NCI-H345 (cell line): ENCODE data around the gene ATG9B.

Experiments
- DNase-seq: peaks from one replicate; lab custom pipeline; 2025; lab: John Stamatoyannopoulos, UW

ATG9B gene

DNA sequence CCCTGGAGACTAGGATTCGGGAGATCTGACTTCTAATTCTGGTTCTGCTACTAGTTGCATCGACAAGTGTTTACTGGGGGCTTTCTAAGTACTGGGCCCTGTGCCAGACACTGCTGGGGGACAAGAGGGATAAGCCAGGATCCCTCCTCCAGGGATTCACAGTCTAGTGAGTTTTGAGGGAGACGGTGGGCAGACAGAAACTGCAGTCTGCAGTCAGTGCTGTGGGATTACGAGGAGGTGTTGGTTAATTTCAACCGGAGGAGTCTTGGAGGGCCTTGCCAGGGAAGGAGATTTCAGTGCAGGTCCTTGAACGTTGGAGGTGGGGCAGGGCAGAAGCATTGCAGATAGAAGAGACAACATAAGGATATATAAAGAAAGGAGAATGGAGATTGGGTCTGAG lies 42.6 kb downstream of the ATG9B start:
- peak; percentile 41 for DNase-seq

DNA sequence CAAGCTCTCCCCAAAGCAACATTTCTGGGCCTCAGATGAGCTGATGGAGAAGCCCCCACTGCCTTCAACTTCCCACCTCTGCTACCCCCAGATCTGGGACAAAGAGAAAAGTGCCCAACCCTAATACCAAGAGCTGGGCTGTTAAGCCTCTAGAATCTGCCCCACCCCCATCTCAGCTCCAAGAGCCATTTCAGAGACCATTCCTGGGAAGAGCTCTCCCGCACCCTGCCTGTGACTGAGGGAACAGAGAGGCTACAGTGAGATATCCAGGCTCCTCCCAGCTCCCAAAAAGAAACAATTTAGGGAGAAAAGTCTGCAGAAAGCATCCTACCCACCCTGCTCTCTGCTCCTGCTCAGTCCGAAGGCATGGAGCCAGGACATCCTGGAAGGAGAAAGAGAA lies 43.6 kb downstream of the ATG9B start:
- peak; percentile 19 for DNase-seq

DNA sequence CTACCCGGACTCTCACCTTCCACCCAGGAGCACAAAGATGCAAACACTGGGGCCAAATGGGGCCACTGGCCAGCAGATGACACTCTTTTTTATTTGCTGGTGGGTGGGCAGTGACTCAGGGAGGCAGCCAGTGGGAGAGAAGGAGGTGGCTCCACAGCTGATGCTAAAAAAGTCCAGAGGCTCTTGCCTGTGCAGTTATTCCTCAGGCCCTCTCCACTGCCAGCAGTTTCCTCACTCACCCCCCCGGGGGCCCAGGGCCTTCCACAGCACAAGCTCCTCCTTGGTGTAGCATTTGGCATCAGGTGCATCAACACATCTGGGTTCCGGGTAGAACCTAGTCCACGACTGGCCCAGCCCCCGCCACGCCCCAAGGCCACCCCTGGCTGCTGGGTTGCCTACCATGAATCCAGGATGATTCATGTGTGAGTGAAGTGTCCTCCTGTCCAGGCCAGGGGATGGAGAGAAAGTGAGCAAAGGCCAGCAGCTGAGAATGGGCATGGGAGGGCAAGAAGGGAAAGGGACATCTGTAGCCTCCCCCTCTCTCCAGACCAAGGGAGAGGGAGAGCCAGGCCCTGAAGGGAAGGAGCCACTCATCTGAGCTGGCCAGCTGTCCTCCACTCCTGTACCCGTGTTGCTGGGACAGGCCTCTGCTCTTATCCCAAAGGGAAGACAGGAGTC lies 44.4 kb downstream of the ATG9B start:
- DNase-seq = peak; percentile 16

DNA sequence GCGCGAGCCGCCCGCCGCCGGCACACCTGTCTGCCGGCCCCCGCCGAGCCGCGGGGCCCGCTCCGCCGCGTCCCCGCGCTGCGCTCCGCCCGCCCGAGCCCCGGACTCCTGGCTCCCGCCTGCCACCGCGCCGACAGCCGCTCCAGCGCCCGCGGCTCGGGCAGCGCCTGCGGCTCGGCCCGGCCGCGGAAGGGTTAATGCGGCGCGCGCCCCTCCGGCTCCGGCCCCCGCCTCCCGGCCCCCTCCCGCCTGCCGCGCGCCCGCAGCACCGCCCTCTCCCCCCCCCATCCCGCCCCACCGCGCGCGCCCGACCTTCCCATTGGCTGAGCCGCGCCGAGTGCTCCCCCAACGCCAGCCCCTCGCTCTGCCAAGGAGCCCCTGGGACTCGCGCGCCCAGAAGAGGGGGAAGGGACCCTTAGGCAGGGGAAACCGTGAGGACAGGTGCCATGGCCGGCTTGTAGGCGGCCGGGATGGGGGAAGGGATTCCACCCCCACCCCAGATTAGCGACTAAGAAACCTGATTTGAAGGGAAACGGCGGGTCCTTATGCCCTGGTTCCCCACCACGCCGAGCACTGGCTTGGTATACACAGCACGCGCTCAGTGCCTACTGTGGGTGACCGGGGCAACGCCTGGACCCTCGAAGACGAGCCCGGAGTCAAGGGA lies 46.0 kb downstream of the ATG9B start, which contains the start of gene KCNH2:
KCNH2 (minus strand) TSS at position 196 of the 664 bp plus-strand sequence. CDS start 408 bp downstream, outside the sequence.
- peak; percentile 92 for DNase-seq

DNA sequence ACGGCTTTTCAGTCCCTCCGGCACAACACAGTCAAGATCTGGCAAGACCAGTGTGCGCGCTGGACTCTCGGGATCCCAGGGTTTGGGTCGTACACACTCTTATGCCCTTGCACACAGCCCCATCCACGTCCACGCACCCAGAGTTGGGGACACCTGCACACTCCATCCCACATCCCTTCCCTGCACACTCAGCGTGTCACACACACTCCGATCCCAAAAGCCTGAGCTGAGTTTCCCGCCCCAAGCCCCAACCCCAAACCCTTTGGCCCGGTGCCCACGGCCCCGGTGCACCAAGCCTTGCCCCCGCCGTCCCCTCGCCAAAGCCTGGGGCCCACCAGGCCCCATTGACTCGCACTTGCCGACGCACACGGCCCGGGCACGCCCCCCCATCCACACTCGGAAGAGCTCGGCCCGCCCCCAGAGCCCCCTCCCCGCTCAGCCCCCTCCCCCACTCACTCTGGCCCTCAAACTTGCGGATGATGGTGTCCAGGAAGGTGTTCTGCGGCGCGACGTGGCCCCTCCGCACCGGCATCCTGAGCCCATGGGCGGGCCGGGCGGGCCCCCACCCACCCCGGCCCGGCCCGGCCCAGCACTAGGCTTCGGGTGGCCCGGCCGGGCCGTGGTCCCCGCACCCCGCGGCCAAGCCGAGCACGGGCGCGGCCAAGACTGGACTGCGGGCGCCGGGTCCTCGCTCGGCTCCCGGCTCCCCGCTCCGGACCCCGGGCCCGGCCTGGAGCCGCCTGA lies 46.7 kb downstream of the ATG9B start:
- peak; percentile 58 for DNase-seq

DNA sequence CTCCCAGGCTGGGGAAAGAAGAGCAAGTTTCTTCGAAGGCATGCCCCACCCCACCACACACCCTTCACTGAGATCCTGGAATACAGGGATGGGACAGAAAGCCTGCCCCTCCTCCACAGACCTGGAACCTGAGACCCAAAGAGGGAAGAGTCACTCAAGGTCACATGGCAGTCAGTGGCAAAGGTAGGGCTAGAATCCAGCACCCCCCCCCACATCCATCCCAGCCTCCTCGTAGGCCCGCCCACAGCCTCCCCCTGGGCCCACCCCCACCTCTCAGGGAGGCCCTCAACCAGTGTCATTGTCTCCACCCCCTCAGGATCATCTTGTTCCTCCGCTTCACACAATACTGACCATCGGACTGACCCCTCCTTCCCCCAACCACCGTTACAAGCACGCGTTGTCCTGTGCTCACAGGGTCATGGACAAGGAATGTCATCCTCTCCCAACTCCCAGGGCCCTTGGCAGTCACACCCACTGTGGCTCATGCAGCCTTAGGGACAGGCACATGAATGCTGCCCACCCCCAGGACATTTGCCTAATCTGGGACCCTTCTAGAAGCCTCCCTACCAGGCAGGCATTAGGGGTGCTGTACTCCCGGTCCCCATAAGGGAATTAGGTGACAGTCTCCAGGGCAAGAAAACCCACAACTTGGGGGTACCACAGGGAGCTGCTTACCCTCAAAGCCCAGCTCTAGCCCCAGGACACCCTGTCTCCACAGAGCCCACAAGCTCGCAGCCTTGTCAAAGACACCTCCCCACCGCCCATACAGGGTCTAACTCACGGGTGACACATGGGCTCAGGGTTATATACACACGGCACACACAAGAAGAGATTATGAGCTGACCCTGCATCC lies 47.5 kb downstream of the ATG9B start:
- DNase-seq = peak; percentile 79

DNA sequence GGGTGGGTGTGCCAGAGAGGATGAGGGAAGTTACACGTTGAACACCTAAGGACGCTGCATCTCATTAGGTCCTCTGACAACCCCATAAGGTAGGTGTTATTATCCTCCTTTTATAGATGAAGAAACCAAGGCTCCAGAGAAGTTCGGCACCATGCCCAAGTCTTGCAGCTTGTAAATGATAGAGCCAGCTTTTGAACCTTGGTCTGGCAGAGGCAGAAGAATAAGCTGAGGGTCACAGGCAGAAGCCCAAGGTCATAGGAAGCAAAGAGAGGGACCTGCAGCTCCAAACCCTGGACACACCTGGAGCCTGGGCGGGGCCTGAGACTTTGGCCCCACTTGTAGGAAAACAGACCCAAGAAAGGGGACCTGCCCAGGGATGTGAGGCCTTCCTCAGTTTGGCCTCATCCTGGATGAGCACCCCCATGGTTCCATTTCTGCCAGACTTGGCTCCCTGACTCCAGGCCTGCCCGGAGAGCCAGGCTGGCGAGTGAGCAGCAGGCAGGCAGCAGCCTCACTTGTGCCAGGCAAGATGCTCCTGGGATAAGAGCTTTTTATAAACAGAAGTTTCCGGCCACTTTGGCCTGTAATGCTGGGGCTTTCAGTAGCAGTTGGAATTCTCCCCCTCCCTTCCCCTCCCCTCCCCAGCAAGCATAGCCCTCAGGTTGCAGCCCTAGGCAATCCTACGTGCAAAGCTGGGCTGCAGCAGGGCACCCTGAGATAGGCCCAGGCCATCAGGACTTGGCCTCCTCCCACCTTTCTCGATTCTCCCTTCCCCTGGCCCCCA lies 48.6 kb downstream of the ATG9B start:
- peak; percentile 25 for DNase-seq

DNA sequence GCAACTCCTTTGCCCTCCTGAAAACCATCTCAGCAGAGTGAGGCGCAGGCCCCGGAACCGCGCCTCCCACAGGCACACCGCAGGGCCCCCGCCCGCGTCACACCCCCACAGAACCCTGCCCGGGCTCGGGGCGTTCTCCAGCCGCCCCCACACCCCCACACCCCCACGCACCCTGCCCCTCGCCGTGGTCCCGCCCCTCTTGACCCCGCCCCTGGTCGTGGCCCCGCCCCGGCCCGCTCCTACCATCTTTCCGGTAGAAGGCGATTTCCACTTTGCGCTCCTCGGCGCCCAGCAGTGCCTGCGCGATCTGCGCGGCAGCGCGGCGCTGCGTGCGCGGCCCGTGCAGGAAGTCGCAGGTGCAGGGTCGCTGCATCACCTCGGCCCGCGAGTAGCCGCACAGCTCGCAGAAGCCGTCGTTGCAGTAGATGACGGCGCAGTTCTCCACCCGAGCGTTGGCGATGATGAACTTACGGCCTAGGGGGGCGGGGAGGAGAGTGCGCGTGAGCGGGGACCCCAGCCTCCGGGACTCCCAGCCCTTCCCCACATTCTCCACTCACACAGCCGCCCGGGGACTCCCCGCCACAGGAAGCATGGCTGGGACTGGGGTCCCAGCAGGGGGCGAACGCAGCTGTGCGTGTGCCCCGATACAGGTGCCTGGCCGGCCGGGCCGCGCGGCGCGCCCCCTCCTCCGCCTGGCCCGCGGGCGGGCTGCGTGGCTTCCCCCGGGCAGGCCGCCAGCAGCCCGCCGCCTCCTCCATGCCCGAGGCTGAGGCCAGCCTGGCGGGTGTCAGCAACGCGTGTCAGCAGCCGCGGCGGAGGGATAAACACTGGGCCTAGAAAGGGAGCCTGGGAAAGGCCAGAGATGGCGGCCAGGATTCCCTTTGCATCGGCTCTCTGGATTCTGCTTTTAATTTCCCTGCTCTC lies 49.6 kb downstream of the ATG9B start:
- peak; percentile 84 for DNase-seq

DNA sequence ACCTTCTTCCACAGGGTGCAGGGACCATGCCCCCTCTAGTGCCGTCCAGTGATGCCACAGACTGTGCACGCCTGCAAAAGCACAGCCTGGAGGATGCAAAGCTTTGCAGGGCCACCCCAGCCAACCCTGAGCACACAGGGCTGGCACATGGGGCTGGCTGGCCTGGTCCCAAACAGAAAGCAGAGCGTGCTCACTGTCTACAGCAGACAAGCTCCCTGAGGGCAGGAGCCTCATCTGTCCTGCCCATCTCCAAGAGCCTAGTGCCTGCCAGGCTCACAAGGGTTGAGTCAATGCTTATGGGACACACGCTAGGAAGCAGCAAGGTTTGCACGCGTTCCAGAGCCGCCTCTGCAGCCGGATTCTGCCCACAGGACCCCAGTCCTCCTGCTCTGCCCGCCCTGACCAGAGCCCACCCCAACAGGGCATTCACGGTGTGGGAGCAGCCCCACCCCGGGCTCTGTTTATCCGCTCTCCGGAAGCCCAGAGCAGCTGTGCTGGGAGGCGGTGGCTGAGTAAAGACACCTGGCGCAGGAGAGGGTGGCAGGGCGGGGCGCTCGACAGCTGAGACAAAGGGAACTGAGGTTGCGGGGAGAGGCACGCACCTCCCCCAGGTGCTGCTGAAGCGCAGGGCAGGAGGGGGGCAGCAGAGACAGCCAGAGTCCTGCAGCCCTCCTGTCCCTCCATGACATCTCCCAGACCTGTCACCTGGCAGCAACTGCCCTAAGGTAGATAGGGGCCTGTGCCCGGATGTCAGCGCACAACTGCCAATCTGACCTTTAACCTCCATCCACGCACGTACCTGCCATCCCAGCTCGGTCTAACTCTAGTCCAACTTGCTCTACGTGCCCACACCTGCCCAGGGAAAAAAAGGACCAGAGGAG lies 50.5 kb downstream of the ATG9B start:
- peak; percentile 94 for DNase-seq

DNA sequence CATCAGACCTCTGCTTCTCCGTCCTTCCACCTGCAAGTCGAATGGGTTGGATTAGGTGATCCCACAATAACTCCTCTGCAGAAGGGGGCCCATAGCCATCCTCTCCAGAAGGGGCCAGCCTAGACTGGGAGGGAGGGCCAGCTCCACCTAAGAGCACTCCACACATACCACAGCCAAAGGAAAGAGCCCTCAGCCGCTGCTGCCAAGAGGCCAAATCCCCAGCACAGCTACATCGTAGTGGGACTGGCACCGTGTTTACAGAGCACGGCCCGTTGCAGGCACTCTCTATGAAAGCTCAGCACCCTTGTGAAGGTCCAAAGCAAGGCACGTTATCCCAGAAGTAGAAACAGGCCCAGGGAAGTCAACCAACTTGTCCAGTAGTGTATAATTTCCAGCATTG lies 51.6 kb downstream of the ATG9B start:
- no peak for DNase-seq

DNA sequence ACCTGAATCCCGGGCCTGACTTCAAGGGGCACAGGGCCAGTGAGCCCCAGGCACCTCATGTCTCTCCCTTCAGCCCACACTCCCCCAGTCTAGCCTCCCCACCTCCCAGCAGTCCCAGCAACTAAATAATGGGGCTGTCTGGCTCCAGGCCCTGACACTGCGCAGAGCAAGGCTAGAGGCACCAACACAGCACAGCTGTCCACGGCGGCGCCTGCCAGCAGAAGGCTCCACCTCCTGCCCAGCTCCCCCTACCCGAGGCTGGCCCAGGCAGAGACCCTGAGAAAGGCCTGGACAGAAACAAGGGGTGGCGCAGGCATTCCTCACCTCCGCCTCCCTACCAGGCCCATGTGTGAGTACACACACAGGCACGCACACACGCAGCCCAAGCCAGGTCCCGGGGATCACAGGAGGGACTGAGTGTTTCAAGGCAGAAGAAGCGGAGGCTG lies 52.2 kb downstream of the ATG9B start:
- peak; percentile 43 for DNase-seq

DNA sequence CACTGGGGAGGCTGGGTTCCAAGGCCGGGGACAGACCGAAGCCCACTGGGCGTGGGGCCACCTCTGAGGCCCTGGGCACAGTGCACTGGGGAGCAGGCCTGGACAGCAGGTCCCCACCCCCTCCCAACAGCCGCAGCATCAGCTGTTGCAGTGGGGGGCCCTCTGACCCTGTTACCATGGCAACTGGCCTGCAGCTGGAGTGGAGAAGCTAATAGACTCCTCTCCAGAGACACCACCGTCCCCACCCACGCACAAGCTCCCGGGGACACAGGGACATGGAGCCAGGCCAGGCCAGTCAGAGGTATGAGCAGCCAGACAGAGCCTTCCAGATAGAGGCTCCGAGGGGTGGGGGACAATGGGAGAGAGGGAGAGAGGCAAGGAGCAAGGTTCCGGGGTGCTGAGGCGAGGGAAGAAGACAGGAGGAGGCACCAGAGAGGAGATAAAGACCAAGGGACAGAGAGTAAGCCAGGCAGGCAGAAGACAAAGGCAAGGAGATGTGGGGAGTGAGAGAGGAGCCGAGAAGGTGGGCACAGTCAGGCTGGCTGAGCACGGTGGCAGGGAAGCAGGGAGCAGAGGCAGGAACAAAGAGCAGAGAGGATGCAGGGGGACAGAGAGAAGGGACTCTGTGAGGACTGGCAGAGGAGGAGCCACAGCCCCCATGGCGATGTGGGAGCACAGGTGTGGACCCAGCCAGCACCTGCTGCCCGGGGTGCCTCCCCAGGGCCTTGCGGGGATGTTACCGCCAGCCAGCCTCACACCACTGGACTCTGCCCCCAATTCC lies 52.9 kb downstream of the ATG9B start:
- DNase-seq = peak; percentile 54

DNA sequence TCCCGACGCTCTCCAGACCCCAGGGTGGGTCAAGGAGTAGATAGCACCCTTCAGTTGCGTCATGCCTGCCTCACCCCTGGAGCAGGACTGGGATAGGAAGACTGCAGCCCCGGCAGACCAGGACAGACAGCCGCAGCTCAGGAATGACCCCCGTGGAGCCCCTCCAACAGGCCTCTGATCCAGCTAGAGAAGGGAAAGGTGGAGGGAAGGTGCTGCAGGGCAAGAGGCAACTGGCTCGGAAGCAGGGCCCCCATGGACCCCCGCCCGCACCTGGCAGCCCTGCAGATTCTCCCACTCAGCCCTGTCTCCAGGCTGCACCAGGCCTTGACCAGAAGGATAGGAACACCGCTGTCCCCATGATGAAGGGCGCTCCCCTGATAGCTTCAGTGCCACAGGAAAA lies 53.9 kb downstream of the ATG9B start:
- no peak for DNase-seq

DNA sequence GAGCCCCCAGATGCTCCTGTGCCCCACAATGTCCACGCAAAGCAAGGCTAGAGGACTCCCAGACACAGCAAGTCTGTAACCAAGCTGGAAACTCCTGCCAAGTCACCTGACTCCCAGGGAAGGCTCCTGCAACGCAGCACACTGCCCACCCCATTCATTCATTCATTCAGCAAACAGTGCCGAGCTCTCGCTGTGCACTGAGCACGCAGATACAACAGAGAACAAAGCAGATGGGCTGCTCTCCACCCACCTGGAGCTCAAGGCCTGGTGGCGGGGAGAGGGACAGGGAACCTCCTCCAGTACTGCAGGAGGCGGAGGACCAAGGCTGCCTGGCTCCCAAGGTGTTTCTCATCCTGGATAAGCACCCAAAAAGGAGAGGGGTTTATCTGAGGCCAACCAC lies 54.8 kb downstream of the ATG9B start:
- DNase-seq = peak; percentile 95

DNA sequence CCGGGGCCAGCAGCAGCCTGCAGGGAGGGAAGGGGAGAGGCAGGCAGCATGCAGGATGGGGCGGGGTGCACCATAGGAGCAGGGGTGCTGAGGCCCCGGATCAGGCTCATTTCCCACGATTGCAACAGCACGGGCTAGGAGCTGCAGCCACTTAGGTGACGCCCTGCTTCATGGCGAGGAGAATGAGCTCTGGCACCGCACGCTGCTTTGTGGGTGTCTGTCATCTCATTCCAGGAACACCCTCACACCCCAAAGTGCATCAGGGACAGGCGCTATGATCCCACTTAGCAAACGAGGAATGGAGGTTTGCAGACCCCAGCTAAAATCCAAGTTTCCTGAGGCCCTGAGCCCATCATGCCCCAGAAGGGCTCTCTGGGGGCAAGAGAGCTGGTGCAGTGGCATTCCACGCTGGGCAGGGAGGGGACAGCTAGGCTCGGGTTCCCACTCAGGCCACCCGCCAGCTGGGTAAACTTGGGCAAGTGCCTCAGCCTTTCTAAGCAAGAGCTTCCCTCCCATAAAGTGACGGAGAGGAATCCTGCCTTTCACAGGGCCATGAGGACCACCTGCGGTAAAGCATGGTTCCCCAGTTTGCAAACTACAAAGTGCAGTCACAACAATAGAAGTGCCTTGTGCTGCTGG lies 55.4 kb downstream of the ATG9B start:
- peak; percentile 85 for DNase-seq

DNA sequence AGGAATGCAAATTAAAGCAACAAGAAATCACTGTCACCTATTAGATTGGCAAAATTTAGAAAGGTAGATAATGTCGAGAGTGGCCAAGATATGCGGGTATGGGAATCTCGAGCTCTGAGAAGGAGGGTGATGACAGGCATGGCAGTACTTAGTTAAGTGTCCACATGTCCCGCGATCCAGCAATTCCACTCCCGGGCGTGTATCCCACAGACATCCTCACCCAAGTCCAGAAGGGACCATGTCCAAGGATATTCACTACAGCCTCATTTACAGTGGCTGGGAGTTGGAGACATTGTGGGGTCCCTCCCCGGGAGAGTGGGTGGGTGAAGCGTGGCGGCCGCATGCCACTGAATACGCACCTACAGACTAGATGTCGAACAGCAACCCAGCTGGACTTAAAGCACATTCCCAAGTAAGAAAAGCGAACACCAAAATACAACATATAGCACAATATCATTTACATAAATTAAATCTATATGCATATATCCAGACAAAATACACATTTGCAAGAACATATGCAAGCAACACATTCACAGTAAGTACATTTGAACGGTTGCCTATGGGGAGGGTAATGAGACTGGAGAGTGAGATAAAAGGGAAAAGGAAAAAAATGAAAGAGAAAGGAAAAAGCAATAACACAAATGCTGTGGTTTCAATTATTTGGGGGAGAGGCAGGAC lies 56.1 kb downstream of the ATG9B start:
- DNase-seq = no peak

DNA sequence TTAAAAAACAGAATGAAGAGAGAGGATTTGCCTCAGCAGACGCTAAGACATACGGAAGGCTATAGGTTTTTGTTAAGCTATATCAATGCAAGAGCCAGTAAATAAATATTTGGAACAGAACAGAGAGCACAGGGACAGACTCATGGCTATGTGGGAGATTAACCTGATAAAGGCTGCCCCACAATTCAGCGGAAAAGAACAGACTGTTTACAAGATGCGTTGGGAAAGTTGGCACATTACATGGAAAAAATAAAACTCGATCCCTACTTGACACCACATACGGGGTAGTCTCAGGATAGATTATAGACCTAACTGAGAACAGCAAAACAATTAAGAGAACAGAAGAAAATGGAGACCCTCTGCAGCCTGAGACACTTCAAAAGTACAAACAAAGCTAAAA lies 56.9 kb downstream of the ATG9B start:
- DNase-seq = no peak
